DND-41 (cell line): ENCODE data around the gene EFTUD2.

ENCODE experiments used
- ATAC-seq: fragments of 200-7000 bp; cut with Tn5 transposase; 3 replicates; pipeline ENCODE4 v1.9.1; 2021; ENCODE audit warnings: low read depth; ENCODE audit not compliant: insufficient read depth
- DNase-seq: peaks from one replicate; pipeline ENCODE4 v3.0.0-alpha.2; 2020
- H2AFZ ChIP-seq: 2 replicates; pipeline ENCODE4 v1.6.0; 2012; ENCODE audit warnings: low read depth, low read length
- H3K27ac ChIP-seq: 2 replicates; pipeline ENCODE4 v1.5.1; 2012; ENCODE audit warnings: low read length, inconsistent platforms
- H3K27me3 ChIP-seq: fragments of 200-600 bp; sonication (generic); 2 replicates; pipeline ENCODE4 v1.6.0; 2012; ENCODE audit warnings: low read length, mild to moderate bottlenecking, inconsistent platforms; ENCODE audit not compliant: insufficient read depth, poor library complexity
- H3K36me3 ChIP-seq: 2 replicates; pipeline ENCODE4 v1.5.1; 2012; ENCODE audit warnings: low read length, inconsistent platforms; ENCODE audit not compliant: insufficient read depth
- H3K4me1 ChIP-seq: 2 replicates; pipeline ENCODE4 v1.5.1; 2012; ENCODE audit warnings: mild to moderate bottlenecking, low read length; ENCODE audit not compliant: insufficient read depth
- H3K4me2 ChIP-seq: 2 replicates; pipeline ENCODE4 v1.6.0; 2012; ENCODE audit warnings: mild to moderate bottlenecking, moderate library complexity, low read length, inconsistent platforms; ENCODE audit not compliant: insufficient read depth
- H3K4me3 ChIP-seq, 2 experiments: fragments of 200-600 bp in 1 of 2; shearing (Covaris generic) in 1 of 2; 2 replicates each; pipeline ENCODE4 v1.5.1; 2012 to 2016; ENCODE audit warnings: inconsistent platforms in 2 of 2, low read length in 2 of 2, mild to moderate bottlenecking in 2 of 2, low read depth in 1 of 2, moderate library complexity in 1 of 2
- H3K79me2 ChIP-seq: 2 replicates; pipeline ENCODE4 v1.6.0; 2012; ENCODE audit warnings: low read length, inconsistent platforms; ENCODE audit not compliant: insufficient read depth
- H3K9ac ChIP-seq: 2 replicates; pipeline ENCODE4 v1.6.0; 2012; ENCODE audit warnings: low read depth, mild to moderate bottlenecking, inconsistent platforms, low read length, moderate library complexity
- H3K9me3 ChIP-seq: 2 replicates; pipeline ENCODE4 v1.5.1; 2012; ENCODE audit warnings: low read length, moderate library complexity, mild to moderate bottlenecking, inconsistent platforms; ENCODE audit not compliant: insufficient read depth, severe bottlenecking
- H4K20me1 ChIP-seq: 2 replicates; pipeline ENCODE4 v1.6.0; 2012; ENCODE audit warnings: low read length; ENCODE audit not compliant: insufficient read depth
- CTCF ChIP-seq: IDR thresholded peaks from 2 replicates; pipeline ENCODE4 v1.5.1; 2012; ENCODE audit warnings: borderline replicate concordance, low read length, moderate library complexity, mild to moderate bottlenecking; ENCODE audit not compliant: poor library complexity, severe bottlenecking; ENCODE audit errors: extremely low read depth
- EZH2 ChIP-seq: IDR thresholded peaks from 3 replicates; pipeline ENCODE4 v1.6.1; 2012; ENCODE audit warnings: borderline replicate concordance, low read depth, mild to moderate bottlenecking, moderate library complexity, low read length, inconsistent platforms; ENCODE audit not compliant: severe bottlenecking

EFTUD2 gene

GRCh38 chr17:44906763-44907728 lies 7.8 kb upstream of the EFTUD2 start:
- ATAC-seq (no peak), DNase-seq (no peak)
- TF ChIP-seq EZH2 = no peak
- no peak for TF ChIP-seq CTCF
- Histone ChIP-seq H3K9ac (no peak overlapping the region), H3K36me3 (no peaks in the 10 kb centered on the region), H3K27me3 (no peaks in the 10 kb centered on the region), H3K79me2 (no peaks in the 10 kb centered on the region), H3K9me3 (no peaks in the 10 kb centered on the region), H2AFZ (no peak overlapping the region), H4K20me1 (no peaks in the 10 kb centered on the region; the same call in 1 of the 2 replicates), H3K4me1 (no peaks in the 10 kb centered on the region), H3K4me3 (no peak overlapping the region), H3K27ac (no peak overlapping the region), H3K4me2 (no peak overlapping the region)

- Histone ChIP-seq H4K20me1 (no peaks in the 10 kb centered on the region; the same call in 1 of the 2 replicates), H3K36me3 (no peaks in the 10 kb centered on the region), H3K27ac (no peak overlapping the region), H3K27me3 (no peaks in the 10 kb centered on the region), H2AFZ (no peak overlapping the region), H3K9ac (no peak overlapping the region), H3K9me3 (no peaks in the 10 kb centered on the region), H3K79me2 (no peaks in the 10 kb centered on the region), H3K4me1 (no peaks in the 10 kb centered on the region), H3K4me2 (no peak overlapping the region), H3K4me3 (no peak overlapping the region)
- DNase-seq (no peak), ATAC-seq (no peak)
- TF ChIP-seq CTCF (no peak), EZH2 (no peak)
These were observed 6.9 kb upstream of the EFTUD2 start for GRCh38 chr17:44906010-44906646.

- no peaks in the 10 kb centered on the region for H3K36me3 ChIP-seq
- no peak overlapping the region for H3K9ac ChIP-seq
- H3K4me3 ChIP-seq = no peak overlapping the region
- no peak overlapping the region for H3K27ac ChIP-seq
- ATAC-seq (no peak), DNase-seq (no peak)
- peaks cover 2% of the 10 kb centered on the region for H3K4me1 ChIP-seq
- H3K79me2 ChIP-seq = no peaks in the 10 kb centered on the region
- H3K9me3 ChIP-seq = no peaks in the 10 kb centered on the region
- no peak for TF ChIP-seq CTCF
- TF ChIP-seq EZH2 = no peak
- H4K20me1 ChIP-seq = no peaks in the 10 kb centered on the region; the same call in 1 of the 2 replicates
- H3K27me3 ChIP-seq = no peaks in the 10 kb centered on the region
- H2AFZ ChIP-seq = no peak overlapping the region
- no peak overlapping the region for H3K4me2 ChIP-seq
These were observed 6.1 kb upstream of the EFTUD2 start for GRCh38 chr17:44905006-44906000.
